Heart left ventricle (tissue), 16 donors: ENCODE data around the gene MIA2. TPM values are rescaled to one million over a fixed set of nuclear protein-coding genes. Genes with fewer than 3 reads are reported as not detected.
"Not testable (repeated sequence)": the region's sequence is repeated elsewhere in the genome, so short reads cannot be mapped to it uniquely, and the experiment has no call there.

Experiments
- ATAC-seq, 4 donors: fragments of 200-7000 bp; cut with Tn5 transposase; one replicate each; pipeline ENCODE4 v1.9.1; 2020 to 2022; ENCODE audit warnings: moderate library complexity in 4 of 4, mild to moderate bottlenecking in 3 of 4, moderate number of reproducible peaks in 1 of 4
- DNase-seq, 5 donors: peaks; one replicate each; pipeline ENCODE4 v3.0.0-alpha.2; 2020
- H3K27ac ChIP-seq, 12 donors: fragments of 200-600 bp; sonication (generic) in 4 of 12; one replicate each; pipeline versions ENCODE4 v1.5.0 to v1.8.0; 2016 to 2022; ENCODE audit warnings: mild to moderate bottlenecking in 2 of 12
- H3K27me3 ChIP-seq, 9 donors: fragments of 200-600 bp; sonication (generic) in 2 of 9; one replicate each; pipeline versions ENCODE4 v1.5.1 to v1.8.0; 2016 to 2022; ENCODE audit warnings: mild to moderate bottlenecking in 3 of 9
- H3K36me3 ChIP-seq, 9 donors: fragments of 200-600 bp; sonication (generic) in 2 of 9; one replicate each; pipeline versions ENCODE4 v1.5.0 to v1.8.0; 2018 to 2022; ENCODE audit warnings: mild to moderate bottlenecking in 2 of 9
- H3K4me1 ChIP-seq, 12 donors: fragments of 200-600 bp; sonication (generic) in 4 of 12; one replicate each; pipeline versions ENCODE4 v1.5.0 to v1.8.0; 2016 to 2022; ENCODE audit warnings: mild to moderate bottlenecking in 3 of 12
- H3K4me3 ChIP-seq, 12 donors: fragments of 200-600 bp; sonication (generic) in 4 of 12; one replicate each; pipeline versions ENCODE4 v1.5.0 to v1.8.0; 2017 to 2022; ENCODE audit warnings: mild to moderate bottlenecking in 9 of 12, moderate library complexity in 4 of 12
- H3K9me3 ChIP-seq, 12 donors: fragments of 200-600 bp; sonication (generic) in 4 of 12; one replicate each; pipeline versions ENCODE4 v1.5.0 to v1.8.0; 2016 to 2022; ENCODE audit warnings: mild to moderate bottlenecking in 1 of 12
- CTCF ChIP-seq, 12 donors: fragments of 200-600 bp; sonication (generic) in 4 of 12; IDR thresholded peaks; one replicate each; pipeline versions ENCODE4 v1.5.0 to v1.8.0; 2018 to 2022; ENCODE audit warnings: antibody characterized with exemption in 12 of 12, mild to moderate bottlenecking in 5 of 12
- POLR2A ChIP-seq, 2 donors: fragments of 450-650 bp; IDR thresholded peaks; one replicate each; pipeline ENCODE4 v1.6.1; 2017; ENCODE audit warnings: antibody characterized with exemption in 2 of 2, mild to moderate bottlenecking in 2 of 2, moderate library complexity in 2 of 2
- WGBS, 4 donors: extraction: QIAGEN DNeasy Blood & Tissue Kit in 2 of 4; methylation state at CpG; one replicate each; pipeline versions ENCODE4 v1.1.5 to v1.1.7; 2013 to 2018; 5-methylcytosine and 5-hydroxymethylcytosine counted together
- intact Hi-C, 10 donors: fragments of 100-400 bp; cut with DNase I; formaldehyde crosslinking; loops; one replicate each; pipeline versions ENCODE4 v1.11.1 to v1.14.2; 2022
- polyA plus RNA-seq, 2 donors: library from polyadenylated mRNA; stranded (reverse); fragments of 200-250 nt; gene quantifications; one replicate each; pipeline ENCODE4 v1.2.3, GENCODE V29; 2013
- total RNA-seq, 9 donors: library from RNA; depleted of rRNA in 2 of 9; stranded (reverse); fragments of >200 nt in 2 of 9; fragmentation: NEBNext Ultra II Directional in 3 of 9; extraction: Animal tissue kit (Norgen Biotek cat#: 25700) in 3 of 9; gene quantifications; one replicate each; pipeline versions ENCODE4 v1.1.0 to v1.2.4, GENCODE V29; 2016 to 2023
- donor health status: ischemic (EF 13 %, LVEDD 7.1; RV severe dilation, severe dysfunction).
- donor health status: healthy with polysubstance abuse.
- donor health status: DM: no; HTN: yes; CAD: no.
- donor health status: DM: no; HTN: no; CAD: no.
- donor health status: ischemic (EF 25% LVEDD 6.9; RV normal size, moderate dysfunction).
- donor health status: ischemic (EF 25% LVEDD 5.7; RV mildly dilated, moderate dysfunction).
- donor health status: healthy.
- donor health status: DM: yes; HTN: yes; CAD: no.
- donor health status: ischemic (EF 35%, LVEDD 5.7; RV mildly dilated, moderate dysfunction).
- donor health status: nonischemic (EF 11% LVEDD 7.7; RV severe dilation, severe dysfunction).
- donor health status: DM: yes; HTN: yes; CAD: no.
- donor health status: PGD.
- donor health status: ischemic (EF 29% LVEDD 5.4; RV normal size, mild dysfunction).
- donor health status: nonischemic (EF 23%, LVEDD 6.1; RV moderate dilation, normal function).

MIA2 gene
- total and polyA plus RNA-seq, 11 donors, result 9.3 to 31.8 (median 19.8) TPM

DNA sequence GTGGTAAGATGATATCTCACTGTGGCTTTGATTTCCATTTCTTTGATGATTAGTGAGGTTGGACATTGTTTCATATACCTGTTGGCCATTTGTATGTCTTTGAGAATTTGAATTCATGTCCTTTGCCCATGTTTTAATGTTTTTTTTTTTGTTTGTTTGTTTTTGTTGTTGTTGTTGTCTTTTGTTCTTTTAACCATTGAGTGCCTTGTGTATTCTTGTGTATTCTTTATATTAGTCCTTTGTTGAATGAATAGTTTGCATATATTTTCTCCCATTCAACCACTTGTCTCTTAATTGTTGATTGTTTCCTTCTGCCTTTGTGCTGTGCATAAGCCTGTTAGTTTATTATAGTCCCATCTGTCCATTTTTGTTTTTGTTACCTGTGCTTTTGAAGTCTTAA, 126.6 kb downstream of the MIA2 start:
- no peak overlapping the region for H3K4me3 ChIP-seq
- H3K4me1 ChIP-seq, result peaks cover 0 to 3% (median 0%) of the 10 kb centered on the region in 12 donors
- DNase-seq (no peak), ATAC-seq (no peak)
- intact Hi-C loops, result loop anchor here in 3 of 10 donors (10.0 kb wide), 1 partner anchor 256 kb away; the partner anchor contains the start of gene SEC23A (in 3 of the 3)
- peaks cover 0 to 38% (median 3%) of the 10 kb centered on the region in 9 donors for H3K36me3 ChIP-seq
- H3K9me3 ChIP-seq, result peaks cover 0 to 38% (median 15%) of the 10 kb centered on the region in 12 donors
- no peaks in the 10 kb centered on the region for H3K27me3 ChIP-seq
- H3K27ac ChIP-seq, result no peak overlapping the region
- TF ChIP-seq CTCF (IDR thresholded peaks at IDR 0.05) (no peak), POLR2A (IDR thresholded peaks at IDR 0.05) (no peak)

DNA sequence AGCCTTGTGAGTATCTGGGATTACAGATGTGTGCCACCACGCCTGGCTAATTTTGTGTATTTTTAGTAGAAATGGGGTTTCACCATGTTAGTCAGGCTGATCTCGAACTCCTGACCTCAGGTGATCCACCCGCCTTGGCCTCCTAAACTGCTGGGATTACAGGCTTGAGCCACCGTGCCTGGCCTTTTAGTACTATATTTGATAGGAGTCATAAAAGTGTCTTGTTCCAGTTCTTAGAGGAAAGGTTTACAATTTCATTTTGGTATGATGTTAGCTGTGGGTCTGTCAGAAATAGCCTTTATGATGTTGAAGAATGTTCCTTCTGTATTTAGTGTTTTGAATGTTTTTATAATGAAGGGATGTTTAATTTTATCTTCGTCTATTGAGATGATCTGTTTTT, 127.8 kb downstream of the MIA2 start:
- not testable (repeated sequence) for DNase-seq, ATAC-seq, H3K4me3 ChIP-seq, H3K27me3 ChIP-seq, H3K4me1 ChIP-seq, H3K27ac ChIP-seq
- peaks cover 0 to 40% (median 17%) of the 10 kb centered on the region in 12 donors for H3K9me3 ChIP-seq
- intact Hi-C loops, result loop anchor here in 3 of 10 donors (10.0 kb wide), 1 partner anchor 257 kb away; the partner anchor contains the start of gene SEC23A (in 3 of the 3)
- 92 to 96% (median 93%) methylated on average over 5 of the region's 5 CpGs for WGBS, 4 donors
- peaks cover 0 to 38% (median 3%) of the 10 kb centered on the region in 9 donors for H3K36me3 ChIP-seq

DNA sequence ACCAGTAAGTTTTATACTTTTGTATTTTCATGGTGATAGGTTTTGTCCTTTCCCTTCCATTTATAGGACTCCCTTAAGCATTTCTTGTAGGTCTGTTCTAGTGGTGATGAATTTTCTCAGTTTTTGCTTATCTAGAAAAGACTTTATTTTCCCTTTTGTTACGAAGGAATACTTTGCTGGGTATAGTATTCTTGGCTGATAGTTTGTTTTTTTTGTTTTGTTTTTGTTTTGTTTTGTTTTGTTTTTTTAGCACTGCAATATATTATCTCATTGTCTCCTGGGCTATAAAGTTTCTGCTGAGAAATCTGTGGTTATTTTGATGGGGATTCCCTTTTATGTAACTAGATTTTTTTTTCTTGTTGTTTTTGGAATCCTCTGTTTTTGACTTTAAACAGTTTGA, 130.8 kb downstream of the MIA2 start:
- Histone ChIP-seq H3K9me3 (peaks cover 0 to 40% (median 17%) of the 10 kb centered on the region in 12 donors), H3K36me3 (peaks cover 0 to 29% (median under 1%) of the 10 kb centered on the region in 9 donors), H3K27me3 (no peaks in the 10 kb centered on the region), H3K27ac (no peak overlapping the region), H3K4me3 (no peak overlapping the region), H3K4me1 (peaks cover 0 to 21% (median 0%) of the 10 kb centered on the region in 12 donors)
- DNase-seq (no peak), ATAC-seq (no peak)
- intact Hi-C loops, result loop anchor here in 3 of 10 donors (10.0 kb wide), 1 partner anchor 260 kb away; the partner anchor contains the start of gene SEC23A (in 3 of the 3)
- WGBS, 4 donors, result 92 to 96% (median 95%) methylated on average over 1 of the region's 1 CpG
- TF ChIP-seq CTCF (IDR thresholded peaks at IDR 0.05), result no peak

GRCh38 chr14:39365354-39365753, 131.6 kb downstream of the MIA2 start:
- DNase-seq, result no peak
- Histone ChIP-seq H3K36me3 (peaks cover 0 to 28% (median 5%) of the 10 kb centered on the region in 9 donors), H3K4me3 (no peak overlapping the region), H3K27me3 (no peaks in the 10 kb centered on the region), H3K27ac (no peak overlapping the region), H3K4me1 (peaks cover 0 to 18% (median 0%) of the 10 kb centered on the region in 12 donors), H3K9me3 (peaks cover 0 to 36% (median 17%) of the 10 kb centered on the region in 12 donors)
- intact Hi-C loops, result loop anchor here in 5 of 10 donors (5.0 to 10.0 kb wide), 3 partner anchors 253 to 261 kb away; partner anchors contain the start of genes SEC23A (in 3 of the 5) and GEMIN2 (in 1 of the 5)
- WGBS, 4 donors, result 90 to 100% (median 97%) methylated on average over 1 of the region's 1 CpG
- no peak for TF ChIP-seq CTCF (IDR thresholded peaks at IDR 0.05)
- no peak for TF ChIP-seq POLR2A (IDR thresholded peaks at IDR 0.05)
- no peak for ATAC-seq
